Measurements from ENCODE around the gene SATB1.

Gene SATB1

GRCh38 chr3:18396428-18396827, 28.7 kb downstream of the SATB1 start:
- no peak for DNase-seq

- DNase-seq = no peak
Observed at GRCh38 chr3:18394384-18394995, 30.6 kb downstream of the SATB1 start.

GRCh38 chr3:18393906-18394305, 31.2 kb downstream of the SATB1 start:
- no peak for DNase-seq

GRCh38 chr3:18390024-18390660, 35.0 kb downstream of the SATB1 start:
- no peak for DNase-seq

- peak; percentile 41 for DNase-seq
Observed at GRCh38 chr3:18389108-18389733, 35.9 kb downstream of the SATB1 start.

GRCh38 chr3:18386274-18386890, 38.8 kb downstream of the SATB1 start:
- DNase-seq = no peak

GRCh38 chr3:18385706-18386105, 39.4 kb downstream of the SATB1 start:
- no peak for DNase-seq

- peak; percentile 25 for DNase-seq
Observed at GRCh38 chr3:18382760-18383369, 42.3 kb downstream of the SATB1 start.

- DNase-seq = no peak
Observed at GRCh38 chr3:18379647-18380046, 45.5 kb downstream of the SATB1 start.

- no peak for DNase-seq
Observed at GRCh38 chr3:18378218-18378617, 46.9 kb downstream of the SATB1 start.

- DNase-seq = no peak
Observed at GRCh38 chr3:18376682-18377081, 48.5 kb downstream of the SATB1 start.

- peak; percentile 44 for DNase-seq
Observed at GRCh38 chr3:18372786-18373405, 52.2 kb downstream of the SATB1 start.

GRCh38 chr3:18370672-18371071, 54.5 kb downstream of the SATB1 start:
- no peak for DNase-seq

- DNase-seq = no peak
Observed at GRCh38 chr3:18369551-18370185, 55.5 kb downstream of the SATB1 start.

- no peak for DNase-seq
Observed at GRCh38 chr3:18366258-18366657, 58.9 kb downstream of the SATB1 start.

- no peak for DNase-seq
Observed at GRCh38 chr3:18363338-18363737, 61.8 kb downstream of the SATB1 start.

- no peak for DNase-seq
Observed at GRCh38 chr3:18357747-18358146, 67.4 kb downstream of the SATB1 start.

- DNase-seq = no peak
Observed at GRCh38 chr3:18355832-18356231, 69.3 kb downstream of the SATB1 start.

- DNase-seq = no peak
Observed at GRCh38 chr3:18354701-18355100, 70.4 kb downstream of the SATB1 start.

- no peak for DNase-seq
Observed at GRCh38 chr3:18351823-18352744, 73.1 kb downstream of the SATB1 start.

- no peak for DNase-seq
Observed at GRCh38 chr3:18351069-18351628, 74.0 kb downstream of the SATB1 start.
